HL-60 (cell line): ENCODE data around the gene GMDS.

ENCODE experiments used
- DNase-seq, 2 experiments: peaks; one replicate each; pipeline ENCODE4 v3.0.0-alpha.2; 2010 to 2020; ENCODE audit warnings: low read depth in 1 of 2, low spot score in 1 of 2
- H3K27ac ChIP-seq: fragments of 250-450 bp; sonication (Bioruptor Pico); replicated peaks from 2 replicates; pipeline ENCODE4 v1.5.1; 2020; ENCODE audit warnings: mild to moderate bottlenecking, moderate library complexity
- H3K27me3 ChIP-seq: fragments of 250-450 bp; sonication (Bioruptor Pico); 2 replicates; pipeline ENCODE4 v1.5.1; 2021; ENCODE audit warnings: mild to moderate bottlenecking, moderate library complexity; ENCODE audit not compliant: insufficient read depth, poor library complexity, severe bottlenecking
- H3K4me3 ChIP-seq: replicated peaks from 2 replicates; pipeline ENCODE4 v1.5.1; 2011; ENCODE audit warnings: mild to moderate bottlenecking, control low read depth, low read length; ENCODE audit not compliant: insufficient read depth
- CTCF ChIP-seq: IDR thresholded peaks from one replicate; pipeline ENCODE4 v1.5.1; 2011; ENCODE audit warnings: low read length, control low read depth, inconsistent platforms; ENCODE audit not compliant: insufficient read depth
- GABPA ChIP-seq: IDR thresholded peaks from 2 replicates; pipeline ENCODE4 v1.6.1; 2012; ENCODE audit warnings: low read depth
- POLR2AphosphoS5 ChIP-seq: IDR thresholded peaks from 2 replicates; pipeline ENCODE4 v1.6.1; 2012; ENCODE audit warnings: low read depth
- REST ChIP-seq: IDR thresholded peaks from 2 replicates; pipeline ENCODE4 v1.6.1; 2012; ENCODE audit warnings: low read depth; ENCODE audit not compliant: insufficient replicate concordance
- SPI1 ChIP-seq: IDR thresholded peaks from 2 replicates; pipeline ENCODE4 v1.6.1; 2012; ENCODE audit warnings: low read depth, mild to moderate bottlenecking, borderline replicate concordance

The GMDS gene

GRCh38 chr6:2085657-2086056 lies 159.7 kb downstream of the GMDS start:
- Histone ChIP-seq H3K4me3 (no peak overlapping the region), H3K27ac (no peak overlapping the region), H3K27me3 (no peaks in the 10 kb centered on the region)
- no peak for DNase-seq
- no peak for TF ChIP-seq SPI1
- no peak for TF ChIP-seq REST
- TF ChIP-seq CTCF, result no peak
- no peak for TF ChIP-seq POLR2AphosphoS5
- TF ChIP-seq GABPA, result no peak

GRCh38 chr6:2081155-2082138 lies 164.0 kb downstream of the GMDS start:
- no peak for DNase-seq
- H3K4me3 ChIP-seq, result no peak overlapping the region
- no peak overlapping the region for H3K27ac ChIP-seq
- H3K27me3 ChIP-seq, result no peaks in the 10 kb centered on the region
- TF ChIP-seq GABPA (no peak), POLR2AphosphoS5 (no peak), SPI1 (no peak), REST (no peak), CTCF (no peak)

GRCh38 chr6:2078888-2079287 lies 166.5 kb downstream of the GMDS start:
- Histone ChIP-seq H3K27ac (no peak overlapping the region), H3K27me3 (no peaks in the 10 kb centered on the region), H3K4me3 (no peak overlapping the region)
- no peak for DNase-seq
- TF ChIP-seq REST, result no peak
- no peak for TF ChIP-seq GABPA
